GM19467 (cell line): ENCODE measurements around the gene HSD17B11.
"Not testable (repeated sequence)": the region's sequence is repeated elsewhere in the genome, so short reads cannot be mapped to it uniquely, and the experiment has no call there.

Experiments
- ATAC-seq: cut with Tn5 transposase; IDR thresholded peaks from one replicate; pipeline ENCODE4 v1.9.1; 2021; ENCODE audit warnings: mild to moderate bottlenecking, moderate library complexity; ENCODE audit not compliant: unreplicated experiment

HSD17B11 gene, protein sequence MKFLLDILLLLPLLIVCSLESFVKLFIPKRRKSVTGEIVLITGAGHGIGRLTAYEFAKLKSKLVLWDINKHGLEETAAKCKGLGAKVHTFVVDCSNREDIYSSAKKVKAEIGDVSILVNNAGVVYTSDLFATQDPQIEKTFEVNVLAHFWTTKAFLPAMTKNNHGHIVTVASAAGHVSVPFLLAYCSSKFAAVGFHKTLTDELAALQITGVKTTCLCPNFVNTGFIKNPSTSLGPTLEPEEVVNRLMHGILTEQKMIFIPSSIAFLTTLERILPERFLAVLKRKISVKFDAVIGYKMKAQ

DNA sequence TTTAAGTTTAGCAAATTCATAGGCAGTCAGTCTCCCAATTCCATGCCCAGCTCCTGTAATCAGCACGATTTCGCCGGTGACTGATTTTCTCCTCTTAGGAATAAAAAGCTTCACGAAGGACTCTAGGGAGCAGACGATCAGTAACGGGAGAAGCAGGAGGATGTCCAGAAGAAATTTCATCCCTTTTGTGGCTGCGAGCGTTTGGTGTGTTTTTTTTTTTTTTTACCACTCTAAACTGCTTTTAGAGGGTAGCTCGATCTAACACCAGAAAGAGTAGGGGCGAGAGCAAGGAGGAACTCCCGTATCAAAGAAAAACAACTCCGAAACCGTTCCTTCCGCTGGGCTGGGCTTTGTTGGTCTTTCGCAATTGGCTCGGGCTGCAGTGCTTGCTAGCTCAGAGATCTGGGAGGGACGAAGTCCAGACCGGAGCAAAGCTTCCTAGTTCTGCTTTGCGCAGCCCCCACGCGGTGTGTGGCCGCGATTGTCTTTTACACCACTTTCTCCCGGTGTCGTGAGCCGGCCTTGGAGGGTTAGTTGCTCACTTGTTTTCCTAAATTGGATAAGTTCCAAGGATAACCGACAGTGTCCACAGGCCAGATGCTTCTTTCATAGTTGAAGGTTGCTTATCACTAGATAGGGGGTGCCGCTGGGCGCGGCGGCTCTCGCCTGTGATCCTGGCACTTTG is at the start of gene HSD17B11:
TSS of gene HSD17B11 (minus strand) at position 298 of the 685 bp plus-strand sequence. CDS start at position 180, 118 bp downstream.
- ATAC-seq: peak; percentile 99

DNA sequence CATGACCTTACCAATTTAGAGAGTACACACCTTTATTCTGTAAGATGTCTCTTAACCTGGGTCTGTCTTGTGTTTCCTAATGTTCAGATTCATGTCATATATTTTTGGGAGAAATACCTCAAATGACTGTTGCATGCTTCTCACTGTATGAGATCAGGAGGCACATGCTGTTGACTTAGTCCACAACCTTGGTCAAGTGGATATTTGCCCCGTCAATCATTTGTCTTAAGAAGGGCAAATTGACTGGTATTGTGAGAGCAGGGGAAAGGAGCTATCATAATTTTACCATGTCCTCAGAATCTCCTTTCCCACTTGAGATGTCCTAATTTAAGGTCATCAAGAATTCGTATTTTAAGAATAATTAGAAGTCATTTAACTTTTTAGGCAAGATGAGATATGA is 42.4 kb upstream of the HSD17B11 start:
- ATAC-seq: no peak

DNA sequence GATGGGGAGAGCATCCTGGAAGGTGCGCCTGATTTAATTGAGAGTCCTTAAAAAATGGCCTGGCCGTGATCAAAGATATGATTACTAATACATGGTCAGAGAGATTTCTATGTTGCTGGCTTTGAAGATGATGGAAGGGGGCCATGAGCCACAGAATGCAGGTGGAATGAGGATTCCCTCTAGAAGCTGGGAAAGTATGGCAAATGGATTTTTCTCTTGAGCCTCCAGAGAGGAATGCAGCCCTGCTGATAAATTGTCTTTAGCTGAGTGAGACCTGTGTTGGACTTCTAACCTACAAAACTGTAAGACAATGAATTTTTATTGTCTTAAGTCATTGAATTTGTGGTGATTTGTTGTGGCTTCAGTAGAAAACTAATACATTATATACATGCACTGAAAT is 39.0 kb upstream of the HSD17B11 start:
- no peak for ATAC-seq

DNA sequence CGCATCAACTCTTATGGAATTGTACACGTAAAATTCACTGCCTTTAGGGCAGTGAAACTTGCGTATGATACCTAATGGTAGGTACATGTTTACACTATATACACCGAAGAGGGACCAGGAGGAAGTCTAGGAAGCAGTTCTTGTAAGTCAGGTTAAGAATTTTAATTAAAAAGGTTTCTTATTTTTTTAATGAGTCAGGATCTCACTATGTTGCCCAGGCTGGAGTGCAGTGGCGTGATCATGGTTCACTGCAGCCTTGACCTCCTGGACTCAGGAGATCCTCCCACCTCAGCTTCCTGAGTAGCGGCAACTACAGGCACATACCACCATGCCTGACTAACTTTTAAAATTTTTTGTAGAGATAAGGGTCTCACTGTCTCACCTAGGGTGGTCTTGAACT is 38.0 kb upstream of the HSD17B11 start:
- ATAC-seq: no peak

DNA sequence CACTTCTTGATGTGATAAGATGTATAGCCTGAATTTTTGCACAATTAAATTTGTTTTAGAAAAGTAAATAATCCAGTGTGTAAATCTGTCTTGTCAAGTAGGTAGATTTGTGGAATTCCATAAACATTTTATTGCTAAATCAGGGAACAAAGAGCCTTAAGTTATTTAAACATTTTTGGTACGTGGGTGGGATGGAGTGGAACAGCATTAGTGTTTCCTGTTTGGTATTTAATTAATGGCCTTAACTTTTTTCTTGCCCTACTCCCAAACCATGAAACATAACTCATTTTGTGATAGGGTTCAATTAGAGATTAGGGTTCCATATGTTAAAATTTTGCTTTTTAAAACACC is 36.5 kb upstream of the HSD17B11 start:
- no peak for ATAC-seq

DNA sequence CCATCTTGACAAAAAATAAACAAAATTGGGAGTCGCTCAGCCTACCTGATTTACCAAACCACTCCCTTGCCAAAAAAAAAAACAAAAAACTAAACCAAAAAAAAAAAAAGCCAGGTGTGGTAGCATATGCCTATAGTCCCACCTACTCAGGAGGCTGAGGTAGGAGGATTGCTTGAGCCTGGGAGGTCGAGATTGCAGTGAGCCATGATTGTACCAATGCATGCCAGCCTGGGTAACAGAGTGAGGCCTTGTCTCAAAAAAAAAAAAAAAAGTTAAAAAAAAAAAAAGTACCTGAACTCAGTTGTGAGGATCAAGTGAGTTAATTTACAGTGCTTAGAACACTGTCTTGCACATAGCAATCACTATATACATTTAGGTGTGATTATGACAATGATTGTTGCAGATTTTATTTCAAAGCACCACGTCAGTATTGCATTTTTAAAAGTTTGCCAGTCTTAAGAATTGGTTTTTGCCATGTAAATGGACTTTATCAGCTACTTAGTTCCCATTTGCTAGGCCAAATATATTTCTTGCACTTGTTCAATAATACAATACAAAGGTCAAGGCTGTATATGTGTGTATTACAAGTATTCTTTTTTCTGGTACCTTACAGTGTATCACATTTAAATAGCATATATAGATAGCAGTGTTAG is 36.0 kb upstream of the HSD17B11 start:
- ATAC-seq: no peak

DNA sequence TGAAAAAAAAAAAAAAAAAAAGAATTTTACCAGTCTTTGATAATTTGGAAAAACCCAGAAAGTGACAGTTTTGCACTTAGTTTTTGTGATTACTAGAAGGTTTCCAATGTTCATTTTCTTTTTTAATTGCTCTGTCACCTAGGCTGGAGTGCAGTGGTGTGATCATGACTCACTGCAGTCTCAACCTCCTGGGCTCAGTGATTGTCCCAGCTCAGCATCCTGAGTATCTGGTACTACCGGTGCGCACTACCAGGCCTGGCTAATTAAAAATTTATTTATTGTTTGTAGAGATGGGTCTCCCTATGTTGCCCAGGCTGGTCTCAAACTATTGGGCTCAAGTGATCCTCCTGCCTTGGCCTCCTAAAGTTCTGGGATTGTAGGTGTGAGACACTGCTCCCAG is 34.7 kb upstream of the HSD17B11 start:
- ATAC-seq: no peak

DNA sequence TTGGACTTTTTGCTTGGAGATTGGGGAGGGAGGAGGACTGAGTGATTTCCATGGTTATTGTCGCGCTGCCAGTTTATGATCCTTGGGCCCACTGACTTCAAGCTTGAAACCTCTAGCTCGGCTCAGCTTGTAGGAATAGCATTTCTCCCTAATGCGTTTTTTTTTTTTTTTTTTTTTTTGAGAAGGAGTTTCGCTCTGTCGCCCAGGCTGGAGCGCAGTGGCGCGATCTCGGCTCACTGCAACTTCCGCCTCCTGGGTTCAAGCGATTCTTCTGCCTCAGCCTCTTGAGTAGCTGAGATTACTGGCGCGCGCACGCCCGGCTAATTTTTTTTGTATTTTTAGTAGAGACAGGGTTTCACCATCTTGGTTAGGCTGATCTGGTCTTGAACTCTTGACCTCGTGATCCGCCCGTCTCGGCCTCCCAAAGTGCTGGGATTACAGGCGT is 33.1 kb upstream of the HSD17B11 start:
- not testable (repeated sequence) for ATAC-seq

DNA sequence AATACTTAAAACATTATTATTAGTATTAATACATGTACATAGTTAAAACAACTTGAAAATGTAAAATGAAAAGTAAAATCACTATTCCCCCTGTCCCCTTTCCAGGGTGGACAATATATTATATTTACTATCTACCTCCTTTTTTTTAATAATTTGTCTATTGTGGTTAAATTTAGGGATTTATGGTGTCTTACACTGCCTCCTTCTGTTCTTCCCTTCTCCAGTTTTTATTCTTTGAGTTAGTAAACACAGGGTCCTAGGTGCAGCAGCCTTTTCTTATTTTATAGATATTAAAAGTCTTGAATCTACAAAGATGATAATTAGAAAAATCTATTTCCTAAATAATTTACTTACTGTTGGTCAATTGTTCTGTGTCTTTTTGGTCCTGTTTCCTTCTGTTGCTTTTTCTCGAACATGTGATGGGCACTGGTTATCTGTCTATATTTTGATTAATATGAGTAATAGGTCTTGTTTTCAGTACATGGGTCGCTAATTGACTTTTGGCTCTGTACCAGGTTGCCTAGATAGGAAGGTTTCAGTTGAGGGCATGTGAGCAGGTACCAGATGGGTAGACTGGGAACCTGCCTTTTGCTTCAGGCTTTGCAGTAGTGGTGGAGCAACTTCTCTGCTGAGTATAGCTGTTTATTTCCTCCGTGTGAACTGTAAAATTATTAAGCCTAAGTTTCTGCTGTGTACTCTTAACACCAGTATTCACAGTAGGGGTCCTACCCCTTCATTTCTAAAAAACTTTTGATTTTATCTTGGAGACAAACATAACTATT is 32.5 kb upstream of the HSD17B11 start:
- no peak for ATAC-seq

DNA sequence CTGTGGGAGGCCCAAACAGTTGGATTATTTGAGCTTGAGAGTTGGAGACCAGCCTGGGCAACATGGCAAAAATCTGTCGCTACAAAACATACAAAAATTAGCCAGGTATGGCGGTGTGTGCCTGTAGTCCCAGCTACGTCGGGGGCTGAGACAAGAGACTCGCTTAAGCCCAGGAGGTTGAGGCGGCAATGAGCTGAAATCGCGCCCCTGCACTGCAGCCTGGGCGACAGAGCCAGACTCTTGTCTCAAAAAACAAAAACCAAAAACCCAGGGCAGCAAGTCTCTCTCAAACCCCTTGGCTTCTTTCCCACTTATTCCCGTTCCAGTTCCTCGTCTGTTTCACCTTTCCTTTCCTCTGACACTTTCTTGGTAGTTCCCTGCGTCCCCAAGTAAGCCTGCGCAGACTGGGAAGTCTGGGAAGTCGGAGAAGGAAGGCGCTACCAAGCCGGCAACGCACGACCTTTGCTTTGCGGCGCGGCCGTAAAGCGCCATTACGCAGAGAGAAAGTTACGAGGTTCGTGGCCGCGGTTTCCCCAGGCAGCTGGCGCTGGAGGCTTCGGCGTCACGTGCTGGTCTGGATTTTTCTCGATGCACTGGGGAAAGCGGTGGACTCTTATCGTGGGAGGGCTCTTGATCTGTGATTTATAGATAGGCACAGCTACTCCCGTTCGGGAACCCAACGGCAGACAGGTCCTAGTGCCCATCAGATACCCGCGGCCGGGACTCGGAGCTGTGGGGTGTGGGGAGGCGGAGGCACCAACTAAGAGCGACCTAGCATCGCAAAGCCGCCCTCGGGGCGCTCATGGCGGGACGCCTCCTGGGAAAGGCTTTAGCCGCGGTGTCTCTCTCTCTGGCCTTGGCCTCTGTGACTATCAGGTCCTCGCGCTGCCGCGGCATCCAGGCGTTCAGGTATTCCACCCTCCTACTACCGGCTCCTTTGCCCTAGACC is 31.4 kb upstream of the HSD17B11 start, which contains the start of gene NUDT9:
TSS of gene NUDT9 (plus strand) at position 470 of the 949 bp plus-strand sequence. CDS start at position 803, 333 bp downstream.
- ATAC-seq: peak; percentile 87

DNA sequence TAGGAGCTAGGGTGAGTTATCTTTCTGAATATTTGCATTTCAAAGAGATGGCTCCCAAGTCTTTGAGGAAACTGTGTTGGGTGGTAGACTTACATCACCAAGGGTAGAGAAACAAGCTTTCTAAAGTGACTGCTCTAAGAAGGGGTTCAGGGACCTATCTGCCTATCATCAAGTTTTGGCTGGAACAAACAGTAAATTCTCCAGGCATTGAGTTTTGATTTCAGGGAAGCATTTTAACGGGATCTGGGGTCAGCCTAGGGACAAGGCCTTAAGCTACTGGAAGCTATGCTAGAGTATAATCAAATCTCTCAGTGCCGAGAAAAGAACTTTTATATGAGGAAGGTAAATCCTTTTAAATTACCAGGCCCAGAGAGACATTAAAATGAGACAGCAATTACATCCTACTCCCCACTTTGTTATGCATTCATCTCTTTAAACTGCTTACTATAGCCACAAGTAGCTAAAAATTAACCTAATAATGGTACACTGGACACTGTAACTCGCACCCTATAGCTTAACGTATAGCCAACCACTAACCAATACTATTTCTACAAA is 29.4 kb upstream of the HSD17B11 start:
- ATAC-seq: no peak

DNA sequence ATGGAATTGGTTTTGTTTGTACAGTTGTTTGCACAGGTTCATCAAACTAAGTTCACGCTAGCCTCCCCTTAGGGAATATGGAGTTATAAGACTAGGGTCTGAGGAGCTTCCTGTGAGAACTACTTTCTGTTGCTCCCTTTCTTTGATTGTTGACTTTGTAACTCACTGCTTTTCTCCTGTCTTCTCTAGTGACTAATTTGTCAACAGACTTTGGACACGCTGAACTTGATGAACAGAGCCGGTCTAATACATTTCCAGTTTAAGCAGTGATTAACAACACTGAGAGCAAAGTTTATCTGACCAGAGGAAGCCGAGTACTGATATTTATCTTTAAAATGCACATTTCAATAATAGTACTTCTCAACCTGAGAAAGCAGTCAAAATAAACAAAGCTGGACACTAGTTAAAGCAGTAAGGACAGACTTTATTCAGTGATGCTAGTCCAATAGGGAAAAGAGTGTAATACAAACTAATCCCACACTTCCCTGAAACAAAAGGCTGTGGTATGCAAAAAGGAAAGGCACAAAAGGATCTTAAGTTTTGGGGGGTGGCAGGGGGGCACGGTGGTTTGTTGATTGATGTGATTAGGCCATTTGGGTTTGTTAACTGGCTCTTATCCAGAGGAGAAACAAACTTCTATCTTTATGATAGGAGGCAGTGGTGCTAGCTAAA is 28.7 kb upstream of the HSD17B11 start:
- no peak for ATAC-seq

DNA sequence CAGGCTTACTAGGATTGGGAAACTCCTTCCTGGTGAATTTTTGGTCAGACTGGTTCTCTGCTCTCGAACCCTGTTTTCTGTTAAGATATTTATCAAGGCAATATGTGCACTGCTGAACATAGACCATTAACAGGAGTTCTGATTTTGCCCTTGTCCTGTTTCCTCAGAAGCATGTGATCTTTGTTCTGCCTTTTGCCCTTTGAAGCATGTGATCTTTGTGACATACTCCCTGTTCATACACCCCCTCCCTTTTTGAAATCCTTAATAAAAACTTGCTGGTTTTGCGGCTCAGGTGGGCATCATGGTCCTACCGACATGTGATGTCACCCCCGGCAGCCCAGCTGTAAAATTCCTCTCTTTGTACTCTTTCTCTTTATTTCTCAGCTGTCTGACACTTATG is 27.4 kb upstream of the HSD17B11 start:
- not testable (repeated sequence) for ATAC-seq

DNA sequence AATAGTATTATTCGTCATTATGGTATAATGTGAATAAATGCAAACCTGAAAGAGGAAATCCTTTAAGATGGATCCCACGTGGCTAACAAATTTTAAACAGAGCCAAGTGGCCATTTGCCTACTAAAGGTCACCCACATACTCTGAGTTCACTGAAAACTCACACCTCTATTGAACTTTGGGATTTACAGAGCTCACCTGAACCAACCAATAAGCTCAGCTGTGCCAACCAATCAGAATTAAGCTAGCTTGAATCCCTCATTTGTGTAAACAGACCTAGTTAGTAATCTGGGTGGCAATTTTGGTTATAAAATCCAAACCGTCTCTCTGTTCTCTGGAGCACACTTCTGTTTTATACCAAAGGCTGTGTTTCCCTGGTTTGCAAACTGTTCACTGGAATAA is 26.0 kb upstream of the HSD17B11 start:
- no peak for ATAC-seq

DNA sequence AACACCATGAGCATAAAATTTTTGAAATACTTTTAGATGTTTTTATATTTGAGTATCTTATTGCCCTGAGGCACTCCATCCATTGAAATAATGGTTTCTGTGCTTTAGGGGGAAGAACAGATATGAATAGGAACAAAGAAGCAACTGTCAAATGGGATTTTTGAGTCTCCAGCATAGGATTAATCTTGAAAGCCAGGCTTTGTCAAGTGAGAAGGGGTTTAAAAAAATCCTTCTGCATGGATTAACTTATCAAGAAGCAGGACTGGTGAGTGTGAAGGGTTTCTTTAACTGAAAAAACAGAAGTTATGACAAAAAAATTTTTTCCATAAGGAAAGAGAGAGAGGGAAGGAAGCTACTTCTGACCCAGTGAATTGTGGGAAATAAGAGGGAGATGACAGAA is 23.8 kb upstream of the HSD17B11 start:
- no peak for ATAC-seq

DNA sequence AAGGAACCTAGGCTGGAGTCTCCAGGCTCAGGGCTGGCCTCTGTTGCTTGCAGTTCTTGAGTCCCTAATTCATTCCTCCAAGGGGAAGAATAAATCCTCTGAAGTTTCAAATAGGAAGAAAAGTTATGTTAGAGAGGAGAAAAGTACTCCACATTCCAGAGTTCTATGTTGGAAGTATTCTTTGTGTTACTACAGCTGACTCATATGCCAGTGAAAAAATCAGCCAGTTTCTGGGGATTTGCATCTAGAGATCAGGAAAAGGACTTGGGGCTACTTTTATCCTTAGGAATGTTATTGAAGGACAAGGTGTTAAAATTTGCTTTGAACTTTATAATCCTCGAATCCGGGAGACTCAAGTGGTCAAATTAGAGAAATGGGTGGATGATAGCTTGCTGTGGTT is 19.7 kb upstream of the HSD17B11 start:
- ATAC-seq: no peak

DNA sequence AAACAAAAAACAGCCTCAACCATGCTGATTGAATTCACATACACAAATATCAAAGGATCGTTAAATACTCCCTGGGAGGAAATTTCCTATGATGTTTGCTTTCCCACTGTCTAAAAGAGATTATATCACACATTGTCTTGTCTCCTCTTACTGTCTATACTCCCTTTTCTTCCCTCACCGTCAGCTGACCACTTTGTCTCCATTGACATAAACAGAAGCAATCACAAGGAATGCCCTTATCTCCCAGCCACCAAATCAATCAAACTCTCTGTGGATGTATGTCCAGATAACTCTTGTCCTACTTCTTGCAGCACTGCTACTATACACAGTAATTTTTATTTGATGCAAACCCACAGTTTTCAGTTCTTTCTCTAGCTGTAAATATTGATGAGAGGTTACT is 19.2 kb upstream of the HSD17B11 start:
- no peak for ATAC-seq

DNA sequence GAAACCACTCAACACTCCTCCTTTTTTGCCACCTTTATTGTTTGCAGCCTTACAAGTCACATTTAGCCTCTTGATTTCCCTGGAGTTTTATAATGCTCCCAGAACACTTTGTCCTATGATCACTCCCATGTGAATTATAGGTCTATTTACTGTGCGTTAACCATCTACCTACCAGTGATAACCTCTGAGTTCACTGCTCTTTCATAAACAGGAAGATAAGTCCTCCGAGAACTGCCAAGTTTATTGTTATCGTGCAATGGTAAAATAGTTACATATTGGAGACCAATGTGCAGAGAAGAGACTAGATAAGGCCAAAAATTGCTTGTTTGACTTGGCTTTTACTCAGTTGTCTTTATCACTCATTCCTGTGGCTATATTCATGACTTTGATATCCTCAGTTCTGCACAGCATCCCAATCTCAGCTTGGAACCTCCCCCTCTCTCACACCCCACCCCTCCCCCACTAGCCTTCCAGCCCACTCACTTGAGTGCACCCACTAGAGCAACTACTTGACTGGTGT is 18.5 kb upstream of the HSD17B11 start:
- no peak for ATAC-seq

DNA sequence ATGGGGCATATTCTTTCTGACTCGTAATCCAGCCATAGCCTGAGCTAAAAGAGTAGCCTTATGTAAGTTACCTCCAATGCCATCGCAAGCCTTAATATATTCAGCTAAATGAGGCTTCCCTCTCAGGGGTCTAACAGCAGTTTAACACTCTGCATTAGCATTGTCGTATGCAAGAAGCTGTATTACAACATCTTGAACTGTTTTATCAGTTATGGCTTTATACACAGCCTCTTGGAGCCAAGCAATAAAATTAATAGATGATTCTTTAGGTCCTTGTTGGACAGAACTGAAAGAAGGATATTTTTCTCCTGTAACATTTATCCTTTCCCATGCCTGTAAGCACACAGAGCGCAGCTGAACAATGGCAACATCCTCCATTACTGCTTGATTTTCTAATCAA is 15.9 kb upstream of the HSD17B11 start:
- not testable (repeated sequence) for ATAC-seq
